OCI-LY7 (cell line): Measurements from ENCODE around the gene TRMT44.

Experiments
- CTCF ChIP-seq: fragments of 200-600 bp; sonication (generic); conservative IDR thresholded peaks from 2 replicates; pipeline ENCODE4 v1.5.1; 2014; ENCODE audit warnings: mild to moderate bottlenecking, antibody characterized with exemption, low read length, moderate library complexity, mixed read lengths
- EZH2phosphoT487 ChIP-seq: fragments of 200-600 bp; sonication (generic); IDR thresholded peaks from 2 replicates; pipeline ENCODE4 v1.6.1; 2018; ENCODE audit warnings: low read depth, borderline replicate concordance, mild to moderate bottlenecking, mixed run types, antibody characterized with exemption, low read length, moderate library complexity, mixed read lengths

DNA sequence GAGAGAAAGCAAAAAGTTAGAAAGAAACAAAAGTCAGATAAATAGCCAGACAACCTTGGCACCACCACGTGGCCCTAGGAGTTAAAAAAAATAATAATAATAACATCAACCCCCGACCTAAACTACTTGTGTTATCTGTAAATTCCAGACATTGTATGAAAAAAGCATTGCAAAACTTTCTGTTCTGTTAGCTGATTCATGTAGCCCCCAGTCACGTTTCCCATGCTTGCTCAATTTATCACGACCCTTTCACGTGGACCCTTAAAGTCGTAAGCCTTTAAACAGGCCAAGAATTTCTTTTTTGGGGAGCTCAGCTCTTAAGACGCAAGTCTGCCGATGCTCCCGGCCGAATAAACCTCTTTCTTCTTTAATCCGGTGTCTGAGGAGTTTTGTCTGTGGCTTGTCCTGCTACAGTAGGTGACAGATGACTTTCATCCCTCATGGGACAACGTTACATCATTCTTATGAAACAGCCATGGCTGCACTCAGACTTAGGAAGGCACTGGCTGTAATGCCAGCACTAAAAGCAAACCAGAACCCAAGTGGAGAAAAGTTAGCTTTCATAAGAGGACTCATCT lies 574 bp upstream of the TRMT44 start:
- no peak for TF ChIP-seq CTCF
- no peak for TF ChIP-seq EZH2phosphoT487
